Muscle layer of colon (tissue), 2 donors: ENCODE data around the gene NUDT3.

ENCODE experiments used
- H3K27ac ChIP-seq: one replicate; pipeline ENCODE4 v1.7.0; 2013; ENCODE audit warnings: low read depth, mild to moderate bottlenecking, low read length, moderate library complexity
- H3K27me3 ChIP-seq, 2 donors: one replicate each; pipeline ENCODE4 v1.7.0; 2013; ENCODE audit warnings: low read length in 2 of 2, mild to moderate bottlenecking in 2 of 2; ENCODE audit not compliant: insufficient read depth in 2 of 2, control insufficient read depth in 1 of 2
- H3K36me3 ChIP-seq: one replicate; pipeline ENCODE4 v1.7.0; 2013; ENCODE audit warnings: mild to moderate bottlenecking, low read length; ENCODE audit not compliant: insufficient read depth
- H3K4me1 ChIP-seq: one replicate; pipeline ENCODE4 v1.7.0; 2013; ENCODE audit warnings: mild to moderate bottlenecking, low read length; ENCODE audit not compliant: insufficient read depth
- H3K4me3 ChIP-seq, 2 donors: one replicate each; pipeline ENCODE4 v1.7.0; 2013; ENCODE audit warnings: low read length in 2 of 2, low read depth in 1 of 2, mild to moderate bottlenecking in 1 of 2, moderate library complexity in 1 of 2
- H3K9ac ChIP-seq: one replicate; pipeline ENCODE4 v1.7.0; 2013; ENCODE audit warnings: low read length
- H3K9me3 ChIP-seq: one replicate; pipeline ENCODE4 v1.7.0; 2013; ENCODE audit warnings: mild to moderate bottlenecking, low read length
- donor health status: abdominal sarcoma.
- donor health status: Adenocarcinoma of cecum.

NUDT3 gene

GRCh38 chr6:34236443-34237315, 155.8 kb downstream of the NUDT3 start, which contains the start of gene HMGA1:
Gene HMGA1, plus strand, starts transcription at chr6:34236873. Its CDS starts 3,908 bp downstream, at chr6:34240781.
- H3K4me1 ChIP-seq: peaks cover 11% of the 10 kb centered on the region
- peaks cover 4% of the 10 kb centered on the region for H3K36me3 ChIP-seq
- H3K9me3 ChIP-seq: no peaks in the 10 kb centered on the region
- H3K9ac ChIP-seq: peak within 1 kb of the TSS; percentile 49
- H3K27me3 ChIP-seq: no peaks in the 10 kb centered on the region
- H3K4me3 ChIP-seq: peak within 1 kb of the TSS; percentile 58 to 66
- peak within 1 kb of the TSS; percentile 83 for H3K27ac ChIP-seq

DNA sequence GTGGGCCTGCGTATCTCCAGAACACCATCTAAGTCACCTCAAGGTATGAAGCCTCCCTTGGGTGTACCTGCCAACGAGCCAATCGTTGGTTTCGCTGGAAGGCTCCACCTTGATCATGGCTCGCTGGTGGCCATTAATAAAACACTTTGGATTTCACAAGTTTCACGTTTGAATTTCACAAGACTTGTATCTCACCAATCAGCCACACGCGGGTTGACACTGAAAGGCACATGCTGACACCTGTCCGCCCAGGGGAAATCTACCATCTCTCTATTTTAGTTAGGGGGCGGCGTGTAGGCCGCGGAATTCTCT, 156.4 kb downstream of the NUDT3 start:
- Histone ChIP-seq H3K9ac (peak overlapping the region; percentile 49), H3K27ac (peak overlapping the region; percentile 83), H3K4me3 (peak overlapping the region; percentile 32 to 35), H3K36me3 (no peaks in the 10 kb centered on the region), H3K27me3 (no peaks in the 10 kb centered on the region), H3K9me3 (no peaks in the 10 kb centered on the region), H3K4me1 (peaks cover 11% of the 10 kb centered on the region)

GRCh38 chr6:34235307-34236130, 156.9 kb downstream of the NUDT3 start:
- no peaks in the 10 kb centered on the region for H3K36me3 ChIP-seq
- H3K9ac ChIP-seq: no peak overlapping the region
- H3K4me3 ChIP-seq: peak overlapping the region in 1 of 2 donors; percentile 35
- no peaks in the 10 kb centered on the region for H3K9me3 ChIP-seq
- H3K27ac ChIP-seq: peak overlapping the region; percentile 52
- H3K27me3 ChIP-seq: no peaks in the 10 kb centered on the region
- H3K4me1 ChIP-seq: peaks cover 11% of the 10 kb centered on the region

GRCh38 chr6:34234667-34235306, 157.7 kb downstream of the NUDT3 start:
- no peak overlapping the region for H3K27ac ChIP-seq

DNA sequence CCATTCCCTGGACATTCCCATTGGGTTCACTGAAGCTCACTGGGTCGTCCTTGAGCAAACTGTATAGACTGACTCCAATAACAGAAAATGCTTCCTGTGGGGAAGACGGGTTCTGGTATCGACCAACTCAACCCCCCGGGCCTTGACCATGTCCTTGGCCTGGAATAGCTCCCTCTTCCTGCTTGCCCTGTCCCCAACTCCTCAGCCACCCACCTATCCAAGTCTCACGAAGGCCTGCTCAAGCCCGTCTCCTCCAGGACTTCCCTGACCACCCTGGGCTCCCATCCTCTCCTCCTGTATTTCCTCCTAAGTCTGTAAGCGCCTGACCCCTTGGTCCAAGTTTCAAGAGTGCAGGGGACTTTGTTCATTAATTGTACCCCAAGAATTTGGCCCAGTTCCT, 158.6 kb downstream of the NUDT3 start:
- Histone ChIP-seq H3K4me1 (peaks cover 11% of the 10 kb centered on the region), H3K9me3 (no peaks in the 10 kb centered on the region), H3K27ac (no peak overlapping the region), H3K4me3 (no peak overlapping the region), H3K36me3 (no peaks in the 10 kb centered on the region), H3K27me3 (no peaks in the 10 kb centered on the region), H3K9ac (no peak overlapping the region)

More at GRCh38 chr6:34234667-34235306, 157.7 kb downstream of the NUDT3 start:
- Histone ChIP-seq H3K9ac (no peak overlapping the region), H3K9me3 (no peaks in the 10 kb centered on the region), H3K4me1 (peaks cover 11% of the 10 kb centered on the region), H3K27me3 (no peaks in the 10 kb centered on the region), H3K36me3 (no peaks in the 10 kb centered on the region), H3K4me3 (no peak overlapping the region)

GRCh38 chr6:34232901-34233300, 159.6 kb downstream of the NUDT3 start:
- H3K36me3 ChIP-seq: no peaks in the 10 kb centered on the region
- H3K4me1 ChIP-seq: peaks cover 7% of the 10 kb centered on the region
- H3K9ac ChIP-seq: no peak overlapping the region
- no peak overlapping the region for H3K4me3 ChIP-seq
- no peaks in the 10 kb centered on the region for H3K27me3 ChIP-seq
- no peaks in the 10 kb centered on the region for H3K9me3 ChIP-seq
- H3K27ac ChIP-seq: no peak overlapping the region

DNA sequence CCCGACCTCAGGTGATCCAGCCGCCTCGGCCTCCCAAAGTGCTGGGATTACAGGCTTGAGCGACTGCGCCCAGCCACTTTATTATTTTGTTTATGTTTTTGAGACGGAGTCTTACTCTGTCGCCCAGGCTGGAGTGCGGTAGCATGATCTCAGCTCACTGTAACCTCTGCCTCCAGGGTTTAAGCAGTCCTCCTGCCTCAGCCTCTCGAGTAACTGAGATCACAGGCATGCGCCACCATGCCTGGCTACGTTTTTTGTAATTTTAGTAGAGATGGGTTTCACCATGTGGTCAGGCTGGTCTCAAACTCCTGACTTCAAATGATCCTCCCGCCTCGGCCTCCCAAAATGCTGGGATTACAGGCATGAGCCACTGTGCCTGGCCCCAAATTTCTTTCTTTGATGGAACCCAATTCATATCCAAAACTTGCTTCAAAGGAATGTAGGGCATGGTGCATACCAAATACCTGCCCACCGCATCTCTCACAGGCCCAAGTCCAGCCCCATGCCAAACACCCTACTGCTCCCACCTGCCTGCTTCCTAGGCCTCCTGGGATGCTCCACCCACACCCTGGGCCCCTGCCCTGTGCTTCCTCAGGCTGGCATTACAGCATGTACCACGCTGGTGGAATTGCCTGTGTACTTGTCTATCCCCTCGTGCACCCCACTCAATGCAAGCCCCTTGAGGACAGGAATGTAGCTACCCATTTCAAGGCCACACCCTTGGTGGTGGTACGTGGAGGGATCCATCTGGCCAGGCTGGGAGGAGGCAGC, 160.7 kb downstream of the NUDT3 start:
- H3K9ac ChIP-seq: no peak overlapping the region
- H3K4me1 ChIP-seq: peaks cover 7% of the 10 kb centered on the region
- H3K4me3 ChIP-seq: no peak overlapping the region
- no peaks in the 10 kb centered on the region for H3K36me3 ChIP-seq
- no peaks in the 10 kb centered on the region for H3K27me3 ChIP-seq
- H3K9me3 ChIP-seq: no peaks in the 10 kb centered on the region
- no peak overlapping the region for H3K27ac ChIP-seq

- Histone ChIP-seq H3K9ac (no peak overlapping the region), H3K4me3 (no peak overlapping the region), H3K4me1 (peaks cover under 1% of the 10 kb centered on the region), H3K9me3 (no peaks in the 10 kb centered on the region), H3K27ac (no peak overlapping the region), H3K36me3 (no peaks in the 10 kb centered on the region), H3K27me3 (no peaks in the 10 kb centered on the region)
Measured at GRCh38 chr6:34230653-34231371, 161.7 kb downstream of the NUDT3 start.

GRCh38 chr6:34229877-34230276, 162.6 kb downstream of the NUDT3 start:
- H3K4me1 ChIP-seq: no peaks in the 10 kb centered on the region
- H3K4me3 ChIP-seq: no peak overlapping the region
- no peaks in the 10 kb centered on the region for H3K27me3 ChIP-seq
- no peaks in the 10 kb centered on the region for H3K9me3 ChIP-seq
- no peaks in the 10 kb centered on the region for H3K36me3 ChIP-seq
- H3K27ac ChIP-seq: no peak overlapping the region
- no peak overlapping the region for H3K9ac ChIP-seq
